Choroid plexus epithelial cell (primary cell): Measurements from ENCODE around the gene CELF4.

Source experiments
- DNase-seq: peaks from one replicate; pipeline ENCODE4 v3.0.0-alpha.2; 2010; ENCODE audit warnings: low read depth
- H3K4me3 ChIP-seq: 2 replicates; pipeline ENCODE4 v1.5.1; 2011; ENCODE audit warnings: low read depth, mild to moderate bottlenecking, control low read depth, low read length, moderate library complexity
- CTCF ChIP-seq: conservative IDR thresholded peaks from 2 replicates; pipeline ENCODE4 v1.5.1; 2011; ENCODE audit warnings: low read depth, mild to moderate bottlenecking, control low read depth, inconsistent platforms, low read length, moderate library complexity

The CELF4 gene

GRCh38 chr18:37244618-37245017, 321.0 kb downstream of the CELF4 start:
- no peak for DNase-seq
- TF ChIP-seq CTCF, result no peak
- H3K4me3 ChIP-seq, result no peak overlapping the region

- TF ChIP-seq CTCF, result no peak
- no peak for DNase-seq
- H3K4me3 ChIP-seq, result no peak overlapping the region
Measured at GRCh38 chr18:37243741-37244140, 321.9 kb downstream of the CELF4 start.

- no peak for TF ChIP-seq CTCF
- no peak overlapping the region for H3K4me3 ChIP-seq
Measured at GRCh38 chr18:37242826-37243560, 322.6 kb downstream of the CELF4 start.

GRCh38 chr18:37242091-37242490, 323.5 kb downstream of the CELF4 start:
- no peak for DNase-seq
- no peak overlapping the region for H3K4me3 ChIP-seq
- no peak for TF ChIP-seq CTCF

More at GRCh38 chr18:37242826-37243560, 322.6 kb downstream of the CELF4 start:
- no peak for DNase-seq

- H3K4me3 ChIP-seq, result no peak overlapping the region
- DNase-seq, result no peak
- TF ChIP-seq CTCF, result no peak
Measured at GRCh38 chr18:37238282-37239108, 327.1 kb downstream of the CELF4 start.

- DNase-seq, result no peak
- no peak overlapping the region for H3K4me3 ChIP-seq
- no peak for TF ChIP-seq CTCF
Measured at GRCh38 chr18:37235583-37235982, 330.0 kb downstream of the CELF4 start.
